Keratinocyte (primary cell): ENCODE data around the gene FHIT. TPM values are rescaled to one million over a fixed set of nuclear protein-coding genes. Genes with fewer than 3 reads are reported as not detected.

Experiments used
- DNase-seq: peaks from one replicate; pipeline ENCODE4 v3.0.0-alpha.2; 2011; ENCODE audit warnings: low read depth, missing footprints, low spot score
- FAIRE-seq: peaks from 2 replicates; lab custom pipeline; 2011; peaks lifted over from hg19 to GRCh38; lab: Jason Lieb, UNC
- H2AFZ ChIP-seq: 2 replicates; pipeline ENCODE4 v1.6.0; 2012; ENCODE audit warnings: low read length, control low read depth, inconsistent platforms; ENCODE audit not compliant: control insufficient read depth
- H3K27ac ChIP-seq: 2 replicates; pipeline ENCODE4 v1.5.1; 2011; ENCODE audit warnings: low read length; ENCODE audit not compliant: control insufficient read depth, insufficient read depth
- H3K27me3 ChIP-seq: 3 replicates; pipeline ENCODE4 v1.6.0; 2011; ENCODE audit warnings: low read length; ENCODE audit not compliant: control insufficient read depth, insufficient read depth; ENCODE audit errors: extremely low read depth
- H3K36me3 ChIP-seq, 2 experiments: 2 replicates in 1 of 2; 3 replicates in 1 of 2; pipeline ENCODE4 v1.5.1; 2011; ENCODE audit warnings: low read length in 2 of 2, mild to moderate bottlenecking in 1 of 2; ENCODE audit not compliant: control insufficient read depth in 2 of 2, insufficient read depth in 2 of 2; ENCODE audit errors: extremely low read depth in 1 of 2
- H3K4me1 ChIP-seq: 3 replicates; pipeline ENCODE4 v1.5.1; 2011; ENCODE audit warnings: low read length; ENCODE audit not compliant: control insufficient read depth, insufficient read depth; ENCODE audit errors: extremely low read depth
- H3K4me2 ChIP-seq: 3 replicates; pipeline ENCODE4 v1.6.0; 2011; ENCODE audit warnings: low read depth, low read length; ENCODE audit not compliant: control insufficient read depth, insufficient read depth; ENCODE audit errors: extremely low read depth
- H3K4me3 ChIP-seq, 3 experiments: fragments of 200-600 bp in 1 of 3; sonication (generic) in 1 of 3; 2 replicates in 2 of 3; 3 replicates in 1 of 3; pipeline ENCODE4 v1.5.1; 2011 to 2016; ENCODE audit warnings: low read length in 3 of 3, mild to moderate bottlenecking in 3 of 3, control low read depth in 2 of 3, inconsistent platforms in 1 of 3, low read depth in 1 of 3, mixed read lengths in 1 of 3, mixed run types in 1 of 3, moderate library complexity in 1 of 3; ENCODE audit not compliant: control insufficient read depth in 2 of 3, insufficient read depth in 2 of 3; ENCODE audit errors: extremely low read depth in 1 of 3
- H3K79me2 ChIP-seq: 2 replicates; pipeline ENCODE4 v1.6.0; 2012; ENCODE audit warnings: low read length; ENCODE audit not compliant: control insufficient read depth, insufficient read depth
- H3K9ac ChIP-seq: 3 replicates; pipeline ENCODE4 v1.6.0; 2011; ENCODE audit warnings: low read length; ENCODE audit not compliant: control insufficient read depth, insufficient read depth; ENCODE audit errors: extremely low read depth
- H3K9me1 ChIP-seq: 3 replicates; pipeline ENCODE4 v1.6.0; 2011; ENCODE audit warnings: low read length; ENCODE audit not compliant: control insufficient read depth, insufficient read depth; ENCODE audit errors: extremely low read depth
- H3K9me3 ChIP-seq: 2 replicates; pipeline ENCODE4 v1.5.1; 2012; ENCODE audit warnings: low read depth, low read length; ENCODE audit not compliant: control insufficient read depth
- H4K20me1 ChIP-seq: 3 replicates; pipeline ENCODE4 v1.6.0; 2011; ENCODE audit warnings: low read length; ENCODE audit not compliant: control insufficient read depth, insufficient read depth; ENCODE audit errors: extremely low read depth
- CTCF ChIP-seq, 3 experiments: IDR thresholded peaks in 1 of 3; conservative IDR thresholded peaks in 1 of 3; optimal IDR thresholded peaks in 1 of 3; 2 replicates in 2 of 3; 3 replicates in 1 of 3; pipeline versions ENCODE3 to v1.5.1; 2011; ENCODE audit warnings: low read length in 3 of 3, mild to moderate bottlenecking in 3 of 3, moderate library complexity in 2 of 3, control low read depth in 1 of 3, inconsistent platforms in 1 of 3; ENCODE audit not compliant: insufficient read depth in 2 of 3; ENCODE audit errors: extremely low read depth in 1 of 3
- EZH2 ChIP-seq: IDR thresholded peaks from one replicate; pipeline ENCODE4 v1.6.1; 2012; ENCODE audit warnings: inconsistent platforms, mild to moderate bottlenecking, low read length, moderate library complexity
- dilution Hi-C: fragments of 300-500 bp; cut with MboI; formaldehyde crosslinking; loops from one replicate; pipeline ENCODE4 v1.7.0; 2020; ENCODE audit warnings: low sequenced_read_pairs; ENCODE audit not compliant: extremely low pct_ligation_motif_present
- polyA plus RNA-seq, 5 experiments: library from polyadenylated mRNA; depleted of rRNA in 3 of 5; stranded (reverse) in 3 of 5; stranded (forward) in 1 of 5; unstranded in 1 of 5; fragments of >200 nt; gene quantifications; 1 replicate in 1 of 5; 2 replicates in 3 of 5; 3 replicates in 1 of 5; pipeline versions ENCODE4 v1.2.1 to v1.2.3, GENCODE V29; 2011 to 2012; ENCODE audit warnings: missing spikeins in 2 of 5, low read depth in 1 of 5, low replicate concordance in 1 of 5

The FHIT gene
- polyA plus RNA-seq, 1 donor (not counting 4 experiments of a cell fraction or from before 2014, with no cell fraction given): 2.2 TPM

- no peaks in the 10 kb centered on the region for H3K9me1 ChIP-seq
- H4K20me1 ChIP-seq: no peaks in the 10 kb centered on the region
- no peaks in the 10 kb centered on the region for H3K9me3 ChIP-seq
- H2AFZ ChIP-seq: no peak overlapping the region
- H3K27ac ChIP-seq: no peak overlapping the region
- no peak for TF ChIP-seq CTCF (optimal IDR thresholded peaks at IDR 0.05 in 1 of 3, IDR thresholded peaks at IDR 0.05 in 1 of 3, conservative IDR thresholded peaks at IDR 0.05 in 1 of 3; ENCODE audit: extremely low read depth in 1 of 3, insufficient read depth in 2 of 3, low read length in 3 of 3)
- no peak for TF ChIP-seq EZH2
- peaks cover 13% of the 10 kb centered on the region for H3K4me1 ChIP-seq
- H3K4me2 ChIP-seq: no peak overlapping the region
- FAIRE-seq: no peak
- no peak for DNase-seq
- no peaks in the 10 kb centered on the region for H3K36me3 ChIP-seq
- dilution Hi-C loops: no loop called here
- H3K27me3 ChIP-seq: no peaks in the 10 kb centered on the region
- no peak overlapping the region for H3K4me3 ChIP-seq
- H3K9ac ChIP-seq: no peak overlapping the region
- H3K79me2 ChIP-seq: no peaks in the 10 kb centered on the region
Measured at GRCh38 chr3:60552581-60552980, 698.7 kb downstream of the FHIT start.

DNA sequence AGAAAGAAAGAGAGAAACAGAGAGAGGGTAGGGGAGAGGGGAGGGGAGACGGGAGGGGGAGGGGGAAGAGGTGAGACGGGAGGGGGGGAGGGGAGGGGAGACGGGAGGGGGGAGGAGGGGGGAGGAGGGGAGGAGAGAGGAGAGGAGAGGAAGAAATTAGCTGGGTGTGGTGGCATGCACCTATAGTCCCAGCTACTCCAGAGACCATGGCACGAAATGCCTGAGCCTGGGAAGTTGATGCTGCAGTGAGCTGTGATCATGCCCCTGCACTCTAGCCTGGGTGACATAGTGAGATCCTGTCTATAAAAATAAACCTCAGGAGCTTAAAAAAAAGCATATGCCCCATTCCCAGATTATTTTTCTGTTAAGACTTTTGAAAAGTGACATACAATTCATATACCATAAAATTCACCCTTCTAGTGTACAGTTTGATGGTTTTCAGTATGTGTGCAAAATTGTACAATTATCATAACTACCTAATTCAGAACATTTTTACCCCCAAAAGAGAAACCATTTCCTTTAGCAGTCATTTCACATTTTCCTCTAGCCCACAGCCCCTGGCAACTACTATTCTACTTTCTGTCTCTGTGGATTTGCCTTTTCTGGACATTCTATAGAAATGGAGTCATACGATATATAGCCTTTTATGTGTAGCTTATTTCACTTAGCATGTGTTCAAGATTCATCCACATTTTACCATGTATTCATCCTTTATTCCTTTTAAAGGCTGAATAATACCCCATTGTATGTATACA lies 699.6 kb downstream of the FHIT start:
- Histone ChIP-seq H2AFZ (no peak overlapping the region), H3K9me3 (no peaks in the 10 kb centered on the region), H3K36me3 (no peaks in the 10 kb centered on the region), H3K4me2 (no peak overlapping the region), H3K4me3 (no peak overlapping the region), H3K79me2 (no peaks in the 10 kb centered on the region), H3K9me1 (no peaks in the 10 kb centered on the region), H4K20me1 (no peaks in the 10 kb centered on the region), H3K4me1 (peaks cover 13% of the 10 kb centered on the region), H3K27ac (no peak overlapping the region), H3K27me3 (no peaks in the 10 kb centered on the region), H3K9ac (no peak overlapping the region)
- no peak for TF ChIP-seq CTCF (optimal IDR thresholded peaks at IDR 0.05 in 1 of 3, IDR thresholded peaks at IDR 0.05 in 1 of 3, conservative IDR thresholded peaks at IDR 0.05 in 1 of 3; ENCODE audit: extremely low read depth in 1 of 3, insufficient read depth in 2 of 3, low read length in 3 of 3)
- no peak for TF ChIP-seq EZH2
- dilution Hi-C loops: no loop called here
- DNase-seq: no peak
- no peak for FAIRE-seq
